ENCODE data around the gene TCL1B.

TCL1B gene

GRCh38 chr14:95692109-95692508 is 5.9 kb downstream of the TCL1B start:
- TF ChIP-seq, protein P1, sequence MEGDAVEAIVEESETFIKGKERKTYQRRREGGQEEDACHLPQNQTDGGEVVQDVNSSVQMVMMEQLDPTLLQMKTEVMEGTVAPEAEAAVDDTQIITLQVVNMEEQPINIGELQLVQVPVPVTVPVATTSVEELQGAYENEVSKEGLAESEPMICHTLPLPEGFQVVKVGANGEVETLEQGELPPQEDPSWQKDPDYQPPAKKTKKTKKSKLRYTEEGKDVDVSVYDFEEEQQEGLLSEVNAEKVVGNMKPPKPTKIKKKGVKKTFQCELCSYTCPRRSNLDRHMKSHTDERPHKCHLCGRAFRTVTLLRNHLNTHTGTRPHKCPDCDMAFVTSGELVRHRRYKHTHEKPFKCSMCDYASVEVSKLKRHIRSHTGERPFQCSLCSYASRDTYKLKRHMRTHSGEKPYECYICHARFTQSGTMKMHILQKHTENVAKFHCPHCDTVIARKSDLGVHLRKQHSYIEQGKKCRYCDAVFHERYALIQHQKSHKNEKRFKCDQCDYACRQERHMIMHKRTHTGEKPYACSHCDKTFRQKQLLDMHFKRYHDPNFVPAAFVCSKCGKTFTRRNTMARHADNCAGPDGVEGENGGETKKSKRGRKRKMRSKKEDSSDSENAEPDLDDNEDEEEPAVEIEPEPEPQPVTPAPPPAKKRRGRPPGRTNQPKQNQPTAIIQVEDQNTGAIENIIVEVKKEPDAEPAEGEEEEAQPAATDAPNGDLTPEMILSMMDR (IDR thresholded peaks at IDR 0.05), result no peak
- H3K27ac ChIP-seq, result no peak overlapping the region

GRCh38 chr14:95695051-95695450 is 8.8 kb downstream of the TCL1B start:
- DNase-seq (ENCODE audit: low spot score), result no peak
- no peak overlapping the region for H3K4me3 ChIP-seq
- TF ChIP-seq, protein P1 (IDR thresholded peaks at IDR 0.05), result no peak
- no peak overlapping the region for H3K27ac ChIP-seq

More at GRCh38 chr14:95692109-95692508, 5.9 kb downstream of the TCL1B start:
- H3K4me3 ChIP-seq, result no peak overlapping the region
- DNase-seq (ENCODE audit: low spot score), result no peak

- Histone ChIP-seq H3K4me3 (no peak overlapping the region), H3K27ac (no peak overlapping the region)
- TF ChIP-seq, protein P1 (IDR thresholded peaks at IDR 0.05), result no peak
- no peak for DNase-seq (ENCODE audit: low spot score)
Observed at GRCh38 chr14:95695913-95696312, 9.7 kb downstream of the TCL1B start.

- DNase-seq (ENCODE audit: low spot score), result no peak
- Histone ChIP-seq H3K4me3 (no peak overlapping the region), H3K27ac (no peak overlapping the region)
- TF ChIP-seq, protein P1 (IDR thresholded peaks at IDR 0.05), result no peak
Observed at GRCh38 chr14:95696741-95697140, 10.5 kb downstream of the TCL1B start.

DNA sequence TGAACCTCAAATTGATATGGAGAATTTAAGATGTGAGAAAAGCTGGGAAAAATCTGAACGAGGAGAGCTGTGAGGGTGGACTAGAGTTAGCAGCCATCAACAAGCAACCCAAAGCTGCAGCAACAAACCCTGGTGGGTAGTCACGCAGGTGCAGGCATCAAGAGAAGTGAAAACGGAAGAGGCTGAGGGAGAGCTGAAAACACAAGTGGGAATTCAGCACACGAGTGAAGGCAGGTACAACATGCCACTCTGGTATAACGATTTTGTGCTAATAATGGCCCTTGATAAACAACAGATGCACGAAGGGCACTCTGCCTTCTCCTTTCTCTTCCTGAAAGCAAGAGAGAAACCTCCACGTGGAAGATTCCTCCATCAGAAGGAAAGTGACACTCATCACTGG is 11.5 kb downstream of the TCL1B start:
- DNase-seq (ENCODE audit: low spot score), result no peak
- H3K4me3 ChIP-seq, result no peak overlapping the region
- no peak overlapping the region for H3K27ac ChIP-seq
- TF ChIP-seq, protein P1 (IDR thresholded peaks at IDR 0.05), result no peak

- Histone ChIP-seq H3K4me3 (no peak overlapping the region), H3K27ac (no peak overlapping the region)
- no peak for DNase-seq (ENCODE audit: low spot score)
- TF ChIP-seq, protein P1 (IDR thresholded peaks at IDR 0.05), result no peak
Observed at GRCh38 chr14:95698287-95698686, 12.1 kb downstream of the TCL1B start.

DNA sequence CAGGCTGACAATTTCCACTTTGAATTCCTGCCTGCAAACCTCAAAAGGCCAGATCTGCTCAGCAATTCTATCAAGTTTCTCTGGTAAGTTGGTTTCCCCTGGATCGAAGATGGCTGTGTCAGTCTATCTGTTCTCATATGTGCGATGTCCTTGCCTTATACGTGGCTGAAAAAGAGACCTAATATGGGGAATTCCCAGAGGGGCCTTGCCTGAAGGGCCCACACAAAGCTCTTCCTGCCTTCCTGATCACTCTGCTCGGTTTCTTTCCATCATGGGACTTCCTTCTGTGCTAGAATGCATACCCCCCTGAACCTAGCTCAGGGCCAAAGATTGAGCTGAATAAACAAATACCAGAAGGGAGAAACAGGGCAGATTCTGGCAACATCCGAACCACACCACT is 13.2 kb downstream of the TCL1B start:
- TF ChIP-seq, protein P1 (IDR thresholded peaks at IDR 0.05), result no peak
- Histone ChIP-seq H3K4me3 (no peak overlapping the region), H3K27ac (no peak overlapping the region)
- DNase-seq (ENCODE audit: low spot score), result no peak

All from coronary artery (tissue), 2 donors.